ENCODE data around the gene LMOD2. TPM values are rescaled to one million over a fixed set of nuclear protein-coding genes. Genes with fewer than 3 reads are reported as not detected.

The LMOD2 gene
- total RNA-seq, 4 donors from 2014 or later = not detected

- no peaks in the 10 kb centered on the region for H3K9me3 ChIP-seq
- H3K4me1 ChIP-seq = no peaks in the 10 kb centered on the region
- no peak overlapping the region for H3K4me3 ChIP-seq
- peaks cover 33% of the 10 kb centered on the region for H3K36me3 ChIP-seq
- no peak overlapping the region for H3K27ac ChIP-seq
- 94% methylated on average over 2 of the region's 2 CpGs for WGBS
- DNase-seq (ENCODE audit: low spot score in 2 of 2) = no peak
- H3K27me3 ChIP-seq = no peaks in the 10 kb centered on the region
- TF ChIP-seq EP300 (IDR thresholded peaks at IDR 0.05) (no peak), CTCF (IDR thresholded peaks at IDR 0.05) (no peak), POLR2AphosphoS5 (IDR thresholded peaks at IDR 0.05) (no peak), POLR2A (IDR thresholded peaks at IDR 0.05) (no peak)
Observed at GRCh38 chr7:123687161-123687560, 31.5 kb downstream of the LMOD2 start.

- WGBS = 93% methylated on average over 1 of the region's 1 CpG
- no peaks in the 10 kb centered on the region for H3K27me3 ChIP-seq
- H3K36me3 ChIP-seq = peaks cover 38% of the 10 kb centered on the region
- H3K4me3 ChIP-seq = no peak overlapping the region
- H3K9me3 ChIP-seq = no peaks in the 10 kb centered on the region
- no peaks in the 10 kb centered on the region for H3K4me1 ChIP-seq
- no peak for TF ChIP-seq POLR2AphosphoS5 (IDR thresholded peaks at IDR 0.05)
- no peak for DNase-seq (ENCODE audit: low spot score in 2 of 2)
- H3K27ac ChIP-seq = no peak overlapping the region
Observed at GRCh38 chr7:123687727-123688126, 32.1 kb downstream of the LMOD2 start.

- H3K27ac ChIP-seq = no peak overlapping the region
- H3K4me3 ChIP-seq = no peak overlapping the region
- H3K4me1 ChIP-seq = no peaks in the 10 kb centered on the region
- peaks cover 45% of the 10 kb centered on the region for H3K36me3 ChIP-seq
- H3K27me3 ChIP-seq = no peaks in the 10 kb centered on the region
- whole genome bisulfite sequencing = 63% methylated on average over 3 of the region's 3 CpGs
- no peaks in the 10 kb centered on the region for H3K9me3 ChIP-seq
- no peak for TF ChIP-seq CTCF (IDR thresholded peaks at IDR 0.05)
- TF ChIP-seq EP300 (IDR thresholded peaks at IDR 0.05) = no peak
- TF ChIP-seq POLR2AphosphoS5 (IDR thresholded peaks at IDR 0.05) = no peak
- no peak for TF ChIP-seq POLR2A (IDR thresholded peaks at IDR 0.05)
- no peak for DNase-seq (ENCODE audit: low spot score in 2 of 2)
Observed at GRCh38 chr7:123689250-123689649, 33.6 kb downstream of the LMOD2 start.

DNA sequence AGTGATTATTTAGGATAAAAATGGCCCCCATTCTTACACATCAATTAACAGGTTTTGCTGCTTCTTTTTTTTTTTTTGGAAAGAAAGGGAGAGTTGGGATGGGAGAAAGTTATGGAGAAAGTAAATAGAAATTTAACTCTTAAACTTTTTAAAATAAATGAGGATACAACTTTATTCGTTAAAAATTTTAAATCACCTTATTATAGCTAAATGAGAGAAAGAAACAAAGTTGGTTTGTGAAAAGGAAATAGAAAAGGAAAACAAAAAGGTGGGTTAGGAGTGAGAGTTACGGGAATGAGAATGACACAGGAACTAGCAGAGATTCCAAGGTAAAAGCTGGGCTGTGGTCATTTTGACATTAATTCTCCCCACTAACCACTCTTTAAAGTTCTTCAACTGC is 34.9 kb downstream of the LMOD2 start:
- no peaks in the 10 kb centered on the region for H3K9me3 ChIP-seq
- no peak overlapping the region for H3K4me3 ChIP-seq
- H3K4me1 ChIP-seq = no peaks in the 10 kb centered on the region
- TF ChIP-seq POLR2A (IDR thresholded peaks at IDR 0.05) (no peak), CTCF (IDR thresholded peaks at IDR 0.05) (no peak), POLR2AphosphoS5 (IDR thresholded peaks at IDR 0.05) (no peak), EP300 (IDR thresholded peaks at IDR 0.05) (no peak)
- no peak overlapping the region for H3K27ac ChIP-seq
- H3K27me3 ChIP-seq = no peaks in the 10 kb centered on the region
- no peak for DNase-seq (ENCODE audit: low spot score in 2 of 2)
- WGBS = 97% methylated on average over 2 of the region's 2 CpGs
- peaks cover 55% of the 10 kb centered on the region for H3K36me3 ChIP-seq

DNA sequence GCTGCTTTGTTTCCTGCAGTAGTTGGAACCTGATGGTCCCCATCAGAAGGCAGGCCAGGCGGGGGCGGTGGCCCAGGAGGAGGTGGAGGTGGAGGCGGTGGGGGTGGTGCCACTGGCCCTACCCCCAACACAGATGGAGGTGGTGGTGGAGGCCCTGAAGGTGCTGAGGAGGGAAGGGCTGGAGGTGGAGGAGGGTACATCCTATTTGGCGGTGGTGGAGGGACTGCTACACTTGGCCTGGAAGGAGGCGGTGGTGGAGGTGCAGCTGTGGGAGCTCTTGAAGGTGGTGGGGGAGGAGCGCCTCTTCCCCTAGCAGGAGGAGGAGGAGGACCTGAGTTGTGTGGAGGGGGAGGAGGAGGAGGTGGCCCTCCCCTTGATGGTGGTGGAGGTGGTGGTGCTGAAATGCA is 36.8 kb downstream of the LMOD2 start:
- H3K4me3 ChIP-seq = no peak overlapping the region
- no peak for DNase-seq (ENCODE audit: low spot score in 2 of 2)
- H3K36me3 ChIP-seq = peaks cover 52% of the 10 kb centered on the region
- no peaks in the 10 kb centered on the region for H3K4me1 ChIP-seq
- no peak overlapping the region for H3K27ac ChIP-seq
- H3K9me3 ChIP-seq = no peaks in the 10 kb centered on the region
- WGBS = 89% methylated on average over 6 of the region's 6 CpGs
- TF ChIP-seq POLR2AphosphoS5 (IDR thresholded peaks at IDR 0.05) (no peak), CTCF (IDR thresholded peaks at IDR 0.05) (no peak), POLR2A (IDR thresholded peaks at IDR 0.05) (no peak), EP300 (IDR thresholded peaks at IDR 0.05) (no peak)
- H3K27me3 ChIP-seq = no peaks in the 10 kb centered on the region
